Neuronal stem cell (in vitro differentiated cells): ENCODE data around the gene CFAP97.
"Not testable (repeated sequence)": the region's sequence is repeated elsewhere in the genome, so short reads cannot be mapped to it uniquely, and the experiment has no call there.

Experiments used
- DNase-seq: peaks from one replicate; pipeline ENCODE4 v3.0.0-alpha.2; 2013; ENCODE audit warnings: low spot score
- H2AFZ ChIP-seq: one replicate; pipeline ENCODE4 v1.6.1; 2013; ENCODE audit warnings: mild to moderate bottlenecking, low read length, inconsistent platforms
- H2AK5ac ChIP-seq: 2 replicates; pipeline ENCODE4 v1.6.1; 2013; ENCODE audit warnings: low read depth, mild to moderate bottlenecking, inconsistent platforms, low read length, moderate library complexity, mixed read lengths
- H2BK120ac ChIP-seq: 2 replicates; pipeline ENCODE4 v1.6.1; 2013; ENCODE audit warnings: low read depth, mild to moderate bottlenecking, inconsistent platforms, low read length, moderate library complexity, mixed read lengths
- H2BK12ac ChIP-seq: one replicate; pipeline ENCODE4 v1.6.1; 2013; ENCODE audit warnings: low read length, inconsistent platforms
- H2BK15ac ChIP-seq: 2 replicates; pipeline ENCODE4 v1.6.1; 2013; ENCODE audit warnings: mild to moderate bottlenecking, low read length, inconsistent platforms, mixed read lengths
- H2BK5ac ChIP-seq: one replicate; pipeline ENCODE4 v1.6.1; 2013; ENCODE audit warnings: inconsistent platforms, mild to moderate bottlenecking, low read length, moderate library complexity
- H3K14ac ChIP-seq: one replicate; pipeline ENCODE4 v1.6.1; 2013; ENCODE audit warnings: low read length, inconsistent platforms
- H3K18ac ChIP-seq: 2 replicates; pipeline ENCODE4 v1.6.1; 2013; ENCODE audit warnings: low read length, inconsistent platforms
- H3K23ac ChIP-seq: 2 replicates; pipeline ENCODE4 v1.6.1; 2013; ENCODE audit warnings: low read depth, mild to moderate bottlenecking, mixed read lengths, low read length, inconsistent platforms; ENCODE audit not compliant: poor library complexity
- H3K27ac ChIP-seq: replicated peaks from 3 replicates; pipeline ENCODE4 v1.5.1; 2013; ENCODE audit warnings: low read length, inconsistent platforms
- H3K27me3 ChIP-seq, 3 experiments: 2 replicates each; pipeline ENCODE4 v1.6.1; 2013; ENCODE audit warnings: low read length in 3 of 3, mild to moderate bottlenecking in 2 of 3, inconsistent platforms in 1 of 3, low read depth in 1 of 3, mixed read lengths in 1 of 3, moderate library complexity in 1 of 3; ENCODE audit not compliant: control insufficient read depth in 3 of 3, insufficient read depth in 3 of 3
- H3K36me3 ChIP-seq, 2 donors: replicated peaks in 1 of 2; 2 replicates each; pipeline ENCODE4 v1.6.1; 2013; ENCODE audit warnings: low read length in 2 of 2; ENCODE audit not compliant: control insufficient read depth in 2 of 2, insufficient read depth in 2 of 2
- H3K4ac ChIP-seq: 2 replicates; pipeline ENCODE4 v1.6.1; 2013; ENCODE audit warnings: inconsistent platforms, mild to moderate bottlenecking, low read length, moderate library complexity
- H3K4me1 ChIP-seq, 2 donors: 1 replicate in 1 of 2; 2 replicates in 1 of 2; pipeline ENCODE4 v1.6.1; 2013; ENCODE audit warnings: low read length in 2 of 2, low read depth in 1 of 2; ENCODE audit not compliant: control insufficient read depth in 2 of 2, insufficient read depth in 1 of 2
- H3K4me2 ChIP-seq: one replicate; pipeline ENCODE4 v1.6.1; 2013; ENCODE audit warnings: mild to moderate bottlenecking, low read length, inconsistent platforms; ENCODE audit not compliant: insufficient read depth, poor library complexity, severe bottlenecking
- H3K4me3 ChIP-seq, 2 donors: 2 replicates each; pipeline ENCODE4 v1.5.1; 2013; ENCODE audit warnings: low read length in 2 of 2, mild to moderate bottlenecking in 2 of 2, inconsistent platforms in 1 of 2, moderate library complexity in 1 of 2
- H3K79me1 ChIP-seq: one replicate; pipeline ENCODE4 v1.6.1; 2013; ENCODE audit warnings: low read depth, mild to moderate bottlenecking, inconsistent platforms, low read length, moderate library complexity
- H3K9ac ChIP-seq: one replicate; pipeline ENCODE4 v1.6.1; 2013; ENCODE audit warnings: mild to moderate bottlenecking, low read depth, low read length, inconsistent platforms; ENCODE audit not compliant: poor library complexity
- H3K9me3 ChIP-seq, 2 donors: replicated peaks in 1 of 2; 2 replicates each; pipeline versions ENCODE3 to v1.6.1; 2013; ENCODE audit warnings: low read length in 2 of 2, mild to moderate bottlenecking in 2 of 2, inconsistent platforms in 1 of 2, low read depth in 1 of 2, mixed read lengths in 1 of 2, moderate library complexity in 1 of 2; ENCODE audit not compliant: control insufficient read depth in 2 of 2, insufficient read depth in 1 of 2
- H4K8ac ChIP-seq: one replicate; pipeline ENCODE4 v1.6.1; 2013; ENCODE audit warnings: low read depth, mild to moderate bottlenecking, inconsistent platforms, low read length, moderate library complexity
- H4K91ac ChIP-seq: one replicate; pipeline ENCODE4 v1.6.1; 2013; ENCODE audit warnings: low read length, low read depth, mild to moderate bottlenecking, inconsistent platforms; ENCODE audit not compliant: poor library complexity
- WGBS, 2 donors: extraction: QIAGEN DNeasy Blood & Tissue Kit; methylation state at CpG; one replicate each; pipeline ENCODE4 v1.1.7; 2013; ENCODE audit warnings: missing lambda C conversion rate in 2 of 2, mixed read lengths in 1 of 2; ENCODE audit not compliant: insufficient read length in 2 of 2, insufficient replicate concordance in 1 of 2; ENCODE audit errors: extremely low coverage in 2 of 2; 5-methylcytosine and 5-hydroxymethylcytosine counted together

Gene CFAP97

GRCh38 chr4:185240486-185240885 is 36.7 kb upstream of the CFAP97 start:
- not testable (repeated sequence) for H3K4me3 ChIP-seq, H4K91ac ChIP-seq, H3K4me1 ChIP-seq, H2AFZ ChIP-seq, H3K27ac ChIP-seq, H3K18ac ChIP-seq, H3K4me2 ChIP-seq, H3K27me3 ChIP-seq, H2BK12ac ChIP-seq, H3K23ac ChIP-seq, H2BK5ac ChIP-seq, H4K8ac ChIP-seq, H3K9ac ChIP-seq, H3K79me1 ChIP-seq, H2BK120ac ChIP-seq, DNase-seq, H2AK5ac ChIP-seq, H2BK15ac ChIP-seq, H3K14ac ChIP-seq, H3K4ac ChIP-seq, H3K36me3 ChIP-seq
- no CpG with 5 or more reads among the region's 32 CpGs for WGBS, 2 donors
- H3K9me3 ChIP-seq: peaks cover 9 to 12% of the 10 kb centered on the region in 2 donors

DNA sequence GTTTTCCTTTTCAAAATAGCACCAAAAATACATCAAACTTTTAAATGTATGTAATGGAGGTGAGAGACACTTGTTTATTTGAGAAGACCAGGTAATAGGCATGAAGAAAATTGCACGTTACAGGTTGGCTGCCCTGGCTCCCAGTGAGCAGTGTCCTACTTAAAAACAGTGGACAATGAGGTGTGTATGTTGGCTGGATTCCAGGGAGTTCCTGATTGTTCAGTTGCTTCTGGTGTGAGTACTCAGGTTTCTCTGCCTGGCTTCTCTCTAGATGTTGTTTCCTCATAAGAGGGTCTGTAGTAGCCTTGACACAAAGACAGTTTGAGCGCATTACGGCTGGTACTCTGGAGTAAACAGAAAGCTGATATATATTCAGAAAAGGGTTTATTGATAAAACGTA is 35.0 kb upstream of the CFAP97 start:
- Histone ChIP-seq H3K18ac (no peak overlapping the region), H3K36me3 (peaks cover 0 to 4% of the 10 kb centered on the region in 2 donors), H2BK5ac (no peak overlapping the region), H3K9me3 (peaks cover 9 to 12% of the 10 kb centered on the region in 2 donors), H3K4me3 (no peak overlapping the region), H3K9ac (no peak overlapping the region), H4K91ac (no peak overlapping the region), H2AK5ac (no peak overlapping the region), H3K27me3 (no peaks in the 10 kb centered on the region), H3K27ac (no peak overlapping the region), H3K79me1 (peaks cover 1% of the 10 kb centered on the region), H3K23ac (no peak overlapping the region), H3K4ac (no peak overlapping the region), H3K14ac (no peak overlapping the region), H4K8ac (no peak overlapping the region), H2AFZ (no peak overlapping the region), H2BK120ac (no peak overlapping the region), H2BK12ac (no peak overlapping the region), H3K4me1 (no peaks in the 10 kb centered on the region), H3K4me2 (no peak overlapping the region), H2BK15ac (no peak overlapping the region)
- no peak for DNase-seq
- WGBS, 2 donors: no CpG with 5 or more reads among the region's 4 CpGs

DNA sequence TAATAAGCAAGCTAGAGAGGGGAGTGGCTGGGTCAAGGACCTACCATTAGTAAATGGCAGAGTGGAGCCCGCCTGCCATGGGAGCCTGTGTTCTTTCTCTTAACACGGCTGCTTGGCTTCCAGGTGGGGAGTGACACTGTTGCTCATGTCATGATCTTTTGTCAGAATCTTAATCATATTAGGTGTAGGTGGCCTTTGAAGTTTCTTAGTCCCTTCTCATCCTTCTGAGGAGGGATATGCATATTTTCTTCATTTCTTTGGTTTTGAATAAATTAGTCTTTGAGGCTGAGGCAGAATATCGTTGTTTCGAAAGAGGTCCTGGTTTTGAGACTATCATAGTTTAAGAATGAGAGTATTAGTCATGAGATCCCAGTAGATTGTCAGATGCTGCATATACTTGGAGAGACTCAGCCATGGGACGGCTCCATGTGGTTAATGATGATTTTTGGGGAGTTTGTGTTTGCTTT is 34.4 kb upstream of the CFAP97 start:
- Histone ChIP-seq H3K14ac (no peak overlapping the region), H4K91ac (no peak overlapping the region), H3K27me3 (no peaks in the 10 kb centered on the region), H4K8ac (no peak overlapping the region), H3K4me1 (no peaks in the 10 kb centered on the region), H3K4me3 (no peak overlapping the region), H3K36me3 (peaks cover 0 to 4% of the 10 kb centered on the region in 2 donors), H2BK120ac (no peak overlapping the region), H3K79me1 (peaks cover 1% of the 10 kb centered on the region), H2BK5ac (no peak overlapping the region), H2AK5ac (no peak overlapping the region), H2BK12ac (no peak overlapping the region), H3K9me3 (peaks cover 9 to 12% of the 10 kb centered on the region in 2 donors), H3K23ac (no peak overlapping the region), H3K4me2 (no peak overlapping the region), H3K27ac (no peak overlapping the region), H3K9ac (no peak overlapping the region), H2AFZ (no peak overlapping the region), H3K4ac (no peak overlapping the region), H2BK15ac (no peak overlapping the region), H3K18ac (no peak overlapping the region)
- DNase-seq: no peak
- WGBS, 2 donors: no CpG with 5 or more reads among the region's 5 CpGs

GRCh38 chr4:185237175-185237574 is 33.4 kb upstream of the CFAP97 start:
- Histone ChIP-seq H3K14ac (no peak overlapping the region), H2AK5ac (no peak overlapping the region), H4K91ac (no peak overlapping the region), H3K4me3 (no peak overlapping the region), H3K27me3 (no peaks in the 10 kb centered on the region), H2BK12ac (no peak overlapping the region), H3K36me3 (peaks cover 0 to 4% of the 10 kb centered on the region in 2 donors), H2AFZ (no peak overlapping the region), H3K27ac (no peak overlapping the region), H3K4ac (no peak overlapping the region), H2BK120ac (no peak overlapping the region), H2BK15ac (no peak overlapping the region), H3K4me2 (no peak overlapping the region), H3K18ac (no peak overlapping the region), H2BK5ac (no peak overlapping the region), H3K79me1 (peaks cover 1% of the 10 kb centered on the region), H3K9ac (no peak overlapping the region), H3K23ac (no peak overlapping the region), H3K9me3 (peaks cover 9 to 12% of the 10 kb centered on the region in 2 donors), H4K8ac (no peak overlapping the region), H3K4me1 (no peaks in the 10 kb centered on the region)
- DNase-seq: no peak
- WGBS, 2 donors: no CpG with 5 or more reads among the region's 3 CpGs
